Activated naive CD8-positive, alpha-beta T cell treated with anti-CD3 and anti-CD28 coated beads for 36 hours (primary cell): ENCODE measurements around the gene CATSPERB. TPM values are rescaled to one million over a fixed set of nuclear protein-coding genes. Genes with fewer than 3 reads are reported as not detected.
A peak's percentile ranks its signal among the peaks of the same experiment; 100 is the strongest.
"Not testable (repeated sequence)": the region's sequence is repeated elsewhere in the genome, so short reads cannot be mapped to it uniquely, and the experiment has no call there.

Source experiments
- DNase-seq: peaks from one replicate; pipeline ENCODE4 v3.0.0; 2021
- H3K27ac Mint-ChIP-seq: one replicate; pipeline ENCODE4 v1.8.0; 2022; ENCODE audit warnings: mild to moderate bottlenecking, moderate library complexity, mixed read lengths
- H3K27me3 Mint-ChIP-seq: one replicate; pipeline ENCODE4 v1.8.0; 2022; ENCODE audit warnings: mild to moderate bottlenecking, mixed read lengths
- H3K36me3 Mint-ChIP-seq: one replicate; pipeline ENCODE4 v1.8.0; 2021; ENCODE audit warnings: mild to moderate bottlenecking, mixed read lengths
- H3K4me1 Mint-ChIP-seq: one replicate; pipeline ENCODE4 v1.8.0; 2021; ENCODE audit warnings: mixed read lengths
- H3K4me3 Mint-ChIP-seq: one replicate; pipeline ENCODE4 v1.8.0; 2022; ENCODE audit warnings: mild to moderate bottlenecking, moderate library complexity, mixed read lengths
- H3K9me3 Mint-ChIP-seq: one replicate; pipeline ENCODE4 v1.8.0; 2022; ENCODE audit warnings: mixed read lengths
- total RNA-seq, 2 experiments: library from RNA; stranded (reverse); gene quantifications; one replicate each; pipeline ENCODE4 v1.2.3, GENCODE V29; 2021

CATSPERB gene
- total RNA-seq, 2 experiments from 2014 or later: 0.18 to 0.27 TPM

DNA sequence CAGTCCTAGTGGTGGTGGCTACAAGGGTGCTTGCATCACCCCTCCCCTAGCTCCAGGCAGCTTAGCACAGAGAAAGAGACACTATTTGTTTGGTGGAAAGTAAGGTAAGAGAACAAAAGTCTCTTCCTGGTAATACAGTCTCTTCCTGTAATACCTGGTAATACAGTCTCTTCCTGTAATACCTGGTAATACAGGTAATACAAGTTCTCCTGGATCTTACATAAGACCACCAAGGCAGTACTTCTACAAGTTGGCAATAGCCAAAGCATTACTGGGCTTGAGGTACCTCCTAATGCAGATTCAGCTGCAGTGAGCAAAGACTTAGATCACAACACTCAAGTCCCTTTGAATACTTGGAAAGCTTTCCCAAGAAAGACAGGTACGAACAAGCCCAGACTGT lies 77.0 kb downstream of the CATSPERB start:
- no peak for DNase-seq
- Mint-ChIP-seq H3K27ac (no peak overlapping the region), H3K27me3 (no peaks in the 10 kb centered on the region), H3K4me3 (no peak overlapping the region), H3K9me3 (no peaks in the 10 kb centered on the region), H3K36me3 (no peaks in the 10 kb centered on the region), H3K4me1 (no peaks in the 10 kb centered on the region)

DNA sequence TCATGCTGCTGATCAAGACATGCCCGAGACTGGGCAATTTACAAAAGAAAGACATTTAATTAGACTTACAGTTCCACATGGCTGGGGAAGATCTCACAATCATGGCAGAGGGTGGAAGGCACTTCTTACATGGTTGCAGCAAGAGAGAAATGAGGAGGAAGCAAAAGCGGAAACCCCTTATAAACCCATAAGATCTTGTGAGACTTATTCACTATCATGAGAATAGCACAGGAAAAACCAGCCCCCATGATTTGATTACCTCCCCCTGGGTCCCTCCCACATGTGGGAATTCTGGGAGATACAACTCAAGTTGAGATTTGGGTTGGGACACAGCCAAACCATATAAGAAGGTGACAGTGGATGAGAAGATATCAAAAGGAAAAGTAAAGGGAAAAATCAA lies 78.4 kb downstream of the CATSPERB start:
- Mint-ChIP-seq H3K4me1 (no peaks in the 10 kb centered on the region), H3K4me3 (no peak overlapping the region), H3K9me3 (no peaks in the 10 kb centered on the region), H3K27ac (no peak overlapping the region), H3K27me3 (no peaks in the 10 kb centered on the region), H3K36me3 (no peaks in the 10 kb centered on the region)
- DNase-seq: no peak

GRCh38 chr14:91649930-91650329 lies 82.0 kb downstream of the CATSPERB start:
- Mint-ChIP-seq H3K36me3 (peaks cover 3% of the 10 kb centered on the region), H3K4me3 (no peak overlapping the region), H3K27me3 (no peaks in the 10 kb centered on the region), H3K4me1 (peaks cover 2% of the 10 kb centered on the region), H3K27ac (no peak overlapping the region), H3K9me3 (peaks cover 4% of the 10 kb centered on the region)
- peak; percentile 8 for DNase-seq

DNA sequence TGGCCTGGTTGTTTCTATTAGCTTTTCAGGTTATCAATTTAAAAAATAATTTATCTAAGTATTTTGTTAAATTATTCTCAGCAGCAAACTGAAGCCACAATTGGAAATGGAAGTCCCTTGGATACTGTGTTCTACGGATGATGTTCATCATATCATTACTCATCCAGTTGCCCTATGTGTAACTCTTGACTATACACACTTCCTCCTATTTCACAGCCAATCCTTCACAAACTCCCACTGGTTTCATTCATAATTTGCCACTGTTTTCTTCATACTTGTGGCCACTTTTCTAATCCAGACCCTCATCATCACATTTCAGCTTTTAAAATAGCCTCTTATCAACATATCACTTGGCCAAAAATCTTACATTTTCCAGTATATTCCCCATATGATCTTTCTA lies 84.0 kb downstream of the CATSPERB start:
- peaks cover 2% of the 10 kb centered on the region for H3K4me1 Mint-ChIP-seq
- no peak overlapping the region for H3K4me3 Mint-ChIP-seq
- peaks cover 4% of the 10 kb centered on the region for H3K9me3 Mint-ChIP-seq
- DNase-seq: no peak
- H3K36me3 Mint-ChIP-seq: peaks cover 3% of the 10 kb centered on the region
- H3K27ac Mint-ChIP-seq: no peak overlapping the region
- H3K27me3 Mint-ChIP-seq: no peaks in the 10 kb centered on the region

GRCh38 chr14:91636604-91637003 lies 95.3 kb downstream of the CATSPERB start:
- H3K36me3 Mint-ChIP-seq: no peaks in the 10 kb centered on the region
- no peak overlapping the region for H3K27ac Mint-ChIP-seq
- H3K4me1 Mint-ChIP-seq: no peaks in the 10 kb centered on the region
- no peaks in the 10 kb centered on the region for H3K27me3 Mint-ChIP-seq
- DNase-seq: no peak
- H3K9me3 Mint-ChIP-seq: no peaks in the 10 kb centered on the region
- H3K4me3 Mint-ChIP-seq: no peak overlapping the region

- Mint-ChIP-seq H3K4me3 (no peak overlapping the region), H3K27me3 (peaks cover 10% of the 10 kb centered on the region), H3K9me3 (no peaks in the 10 kb centered on the region), H3K4me1 (peaks cover 3% of the 10 kb centered on the region), H3K36me3 (no peaks in the 10 kb centered on the region), H3K27ac (no peak overlapping the region)
- DNase-seq: no peak
Observed at GRCh38 chr14:91624757-91625156, 107.1 kb downstream of the CATSPERB start.

- no peak for DNase-seq
- Mint-ChIP-seq H3K9me3 (no peaks in the 10 kb centered on the region), H3K27ac (peak overlapping the region; percentile 34), H3K27me3 (no peaks in the 10 kb centered on the region), H3K4me3 (no peak overlapping the region), H3K4me1 (peaks cover 3% of the 10 kb centered on the region), H3K36me3 (no peaks in the 10 kb centered on the region)
Observed at GRCh38 chr14:91614187-91614586, 117.7 kb downstream of the CATSPERB start.

GRCh38 chr14:91613459-91614112 lies 118.3 kb downstream of the CATSPERB start:
- no peak for DNase-seq
- Mint-ChIP-seq H3K9me3 (no peaks in the 10 kb centered on the region), H3K4me1 (peaks cover 3% of the 10 kb centered on the region), H3K27ac (no peak overlapping the region), H3K27me3 (no peaks in the 10 kb centered on the region), H3K4me3 (no peak overlapping the region), H3K36me3 (no peaks in the 10 kb centered on the region)

DNA sequence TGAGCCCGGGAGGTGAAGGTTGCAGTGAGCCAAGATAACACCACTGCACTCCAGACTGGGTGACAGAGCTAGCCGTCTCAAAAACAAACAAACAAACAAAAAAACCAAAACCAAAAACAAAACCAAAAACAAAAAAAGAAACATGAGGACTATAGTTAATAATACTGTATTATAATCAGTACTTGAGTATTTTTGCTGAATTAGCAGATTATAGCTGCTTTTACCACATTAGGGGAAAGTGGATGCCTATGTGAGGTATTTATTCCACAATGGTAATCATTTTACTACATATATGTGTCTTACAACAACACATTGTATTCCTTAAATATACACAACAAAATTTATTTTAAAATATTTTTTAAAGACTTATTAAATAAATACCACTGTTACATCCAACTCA lies 120.4 kb downstream of the CATSPERB start:
- no peak overlapping the region for H3K27ac Mint-ChIP-seq
- H3K27me3 Mint-ChIP-seq: no peaks in the 10 kb centered on the region
- H3K36me3 Mint-ChIP-seq: no peaks in the 10 kb centered on the region
- no peak for DNase-seq
- no peak overlapping the region for H3K4me3 Mint-ChIP-seq
- no peaks in the 10 kb centered on the region for H3K9me3 Mint-ChIP-seq
- H3K4me1 Mint-ChIP-seq: peaks cover 4% of the 10 kb centered on the region

DNA sequence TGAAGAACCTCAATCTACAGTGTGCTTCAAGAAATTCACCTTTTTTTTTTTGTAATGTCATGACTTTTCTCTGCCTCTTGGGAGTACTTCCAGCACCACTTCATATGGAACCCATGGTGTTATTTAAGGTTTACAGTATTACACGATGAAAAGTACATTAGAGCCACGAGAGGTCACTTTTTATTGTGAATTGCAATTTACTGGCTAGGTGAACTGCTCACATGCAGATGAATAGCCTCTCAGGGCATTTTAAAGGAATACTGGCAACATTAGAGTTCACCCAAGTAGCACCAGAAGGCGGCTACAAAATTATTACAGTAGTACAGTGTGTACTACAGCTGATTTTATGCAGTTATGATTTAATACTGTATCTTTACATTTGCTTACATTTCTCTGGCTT lies 122.7 kb downstream of the CATSPERB start:
- peaks cover 6% of the 10 kb centered on the region for H3K4me1 Mint-ChIP-seq
- no peak for DNase-seq
- H3K27ac Mint-ChIP-seq: no peak overlapping the region
- H3K36me3 Mint-ChIP-seq: no peaks in the 10 kb centered on the region
- no peaks in the 10 kb centered on the region for H3K9me3 Mint-ChIP-seq
- H3K27me3 Mint-ChIP-seq: no peaks in the 10 kb centered on the region
- H3K4me3 Mint-ChIP-seq: no peak overlapping the region

DNA sequence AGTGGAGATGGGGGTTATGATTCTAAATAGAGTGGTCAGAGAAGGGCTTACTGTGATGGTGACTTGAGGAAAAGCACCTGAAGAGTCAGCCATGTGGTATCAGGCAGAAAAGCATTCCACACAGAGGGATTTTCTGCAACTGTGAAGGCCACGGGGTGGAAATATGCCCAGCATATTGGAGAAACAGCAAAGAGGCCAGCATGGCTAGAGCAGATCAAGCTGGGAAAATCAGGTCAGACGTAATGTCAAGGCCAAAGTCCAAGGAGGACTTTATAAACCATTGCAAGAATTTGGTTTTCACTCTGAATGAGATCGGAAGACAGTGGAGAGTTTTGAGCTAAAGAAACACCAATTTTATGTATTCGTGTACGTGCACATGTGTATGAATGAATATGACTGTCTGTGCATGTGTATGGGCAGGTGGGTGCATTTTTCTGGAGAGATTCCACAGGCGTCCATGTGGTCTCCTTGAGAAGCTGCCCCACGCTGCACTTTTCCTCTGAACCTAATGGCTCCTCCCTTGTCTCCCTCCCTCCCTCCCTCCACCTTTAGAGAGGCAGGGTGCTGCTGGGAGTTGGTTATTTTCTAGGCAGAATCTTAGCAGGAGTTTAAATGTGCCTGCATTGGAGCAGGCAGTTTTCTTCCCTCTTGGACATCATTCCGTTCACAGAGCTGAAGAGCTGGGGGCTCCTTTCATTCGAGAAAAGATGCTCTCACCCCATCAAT lies 124.4 kb downstream of the CATSPERB start:
- no peaks in the 10 kb centered on the region for H3K27me3 Mint-ChIP-seq
- H3K9me3 Mint-ChIP-seq: no peaks in the 10 kb centered on the region
- no peaks in the 10 kb centered on the region for H3K36me3 Mint-ChIP-seq

DNA sequence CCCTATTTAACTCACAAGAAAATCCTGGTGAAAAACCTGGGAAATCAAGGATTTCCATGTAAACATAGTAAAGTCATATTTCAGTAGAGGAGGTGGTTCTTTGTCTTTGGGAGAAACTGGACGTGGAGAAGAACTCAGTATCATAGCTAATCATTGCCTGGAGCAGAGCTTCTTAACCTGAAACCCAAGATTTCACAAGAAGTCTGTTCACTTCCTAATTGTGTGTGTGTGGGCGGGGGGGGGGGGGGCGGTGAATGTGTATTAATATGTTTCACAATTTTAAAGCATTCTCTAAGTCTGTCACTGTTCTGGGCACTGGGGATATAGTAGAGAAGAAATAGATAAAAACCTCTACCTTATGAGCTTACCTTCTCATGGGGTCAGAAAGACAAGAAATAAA lies 125.0 kb downstream of the CATSPERB start:
- Mint-ChIP-seq H3K36me3 (no peaks in the 10 kb centered on the region), H3K27me3 (no peaks in the 10 kb centered on the region), H3K9me3 (no peaks in the 10 kb centered on the region), H3K4me1 (peaks cover 3% of the 10 kb centered on the region), H3K4me3 (no peak overlapping the region), H3K27ac (no peak overlapping the region)
- DNase-seq: no peak

More for the DNA sequence above, 124.4 kb downstream of the CATSPERB start:
- Mint-ChIP-seq H3K4me1 (peaks cover 3% of the 10 kb centered on the region), H3K4me3 (no peak overlapping the region), H3K27ac (no peak overlapping the region)
- DNase-seq: no peak

- H3K36me3 Mint-ChIP-seq, H3K9me3 Mint-ChIP-seq, H3K27ac Mint-ChIP-seq, DNase-seq, H3K4me1 Mint-ChIP-seq, H3K4me3 Mint-ChIP-seq, H3K27me3 Mint-ChIP-seq: not testable (repeated sequence)
Observed at GRCh38 chr14:91604611-91605010, 127.3 kb downstream of the CATSPERB start.

- Mint-ChIP-seq H3K36me3 (peaks cover 2% of the 10 kb centered on the region), H3K4me1 (no peaks in the 10 kb centered on the region), H3K27ac (no peak overlapping the region), H3K27me3 (no peaks in the 10 kb centered on the region), H3K4me3 (no peak overlapping the region), H3K9me3 (peaks cover 3% of the 10 kb centered on the region)
- DNase-seq: no peak
Observed at GRCh38 chr14:91599994-91600393, 131.9 kb downstream of the CATSPERB start.

DNA sequence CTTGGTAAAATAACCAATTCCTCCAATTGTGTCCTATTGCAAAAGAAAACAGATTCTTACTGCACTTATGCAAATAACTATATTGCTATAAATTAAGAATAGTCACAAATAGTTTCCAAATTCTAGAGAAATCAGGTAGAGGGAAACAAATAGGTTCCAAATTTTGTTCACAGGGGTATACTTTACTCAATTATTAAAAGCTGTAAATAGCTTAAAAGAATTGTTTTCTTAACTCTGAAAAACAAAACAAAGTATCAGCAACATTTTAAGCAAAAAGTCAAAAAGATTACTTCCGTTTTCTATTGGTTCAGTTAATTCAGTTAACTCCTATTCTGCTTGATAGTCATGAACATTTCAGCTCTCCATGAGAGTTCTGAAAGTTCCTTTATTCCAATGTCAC lies 136.2 kb downstream of the CATSPERB start:
- Mint-ChIP-seq H3K4me1 (no peaks in the 10 kb centered on the region), H3K9me3 (peaks cover 9% of the 10 kb centered on the region), H3K36me3 (peaks cover 4% of the 10 kb centered on the region), H3K27me3 (no peaks in the 10 kb centered on the region), H3K27ac (no peak overlapping the region), H3K4me3 (no peak overlapping the region)
- DNase-seq: no peak

DNA sequence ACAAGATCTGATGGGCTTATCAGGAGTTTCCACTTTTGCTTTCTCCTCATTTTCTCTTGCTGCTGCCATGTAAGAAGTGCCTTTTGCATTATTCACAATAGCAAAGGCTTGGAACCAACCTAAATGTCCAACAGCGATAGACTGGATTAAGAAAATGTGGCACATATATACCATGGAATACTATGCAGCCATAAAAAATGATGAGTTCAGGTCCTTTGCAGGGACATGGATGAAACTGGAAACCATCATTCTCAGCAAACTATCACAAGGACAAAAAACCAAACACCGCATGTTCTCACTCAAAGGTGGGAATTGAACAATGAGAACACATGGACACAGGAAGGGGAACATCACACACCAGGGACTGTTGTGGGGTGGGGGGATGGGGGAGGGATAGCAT lies 137.9 kb downstream of the CATSPERB start:
- not testable (repeated sequence) for H3K27me3 Mint-ChIP-seq, H3K4me3 Mint-ChIP-seq, H3K9me3 Mint-ChIP-seq, DNase-seq, H3K27ac Mint-ChIP-seq, H3K4me1 Mint-ChIP-seq, H3K36me3 Mint-ChIP-seq
